T47D (cell line): ENCODE data around the gene LRRC75B.

Source experiments
- DNase-seq, 2 experiments: peaks; one replicate each; pipeline versions ENCODE4 v3.0.0 to v3.0.0-alpha.2; 2011 to 2012; ENCODE audit warnings: low read depth in 1 of 2, low spot score in 1 of 2
- JUND ChIP-seq: IDR thresholded peaks from 2 replicates; pipeline ENCODE4 v1.6.1; 2012; ENCODE audit warnings: low read depth
- in situ Hi-C: cut with HindIII; loops from 2 replicates; pipeline ENCODE4 v1.10.0; 2016; ENCODE audit warnings: low sequenced_read_pairs, low pct_unique_long_range_greater_than_20kb

LRRC75B gene

DNA sequence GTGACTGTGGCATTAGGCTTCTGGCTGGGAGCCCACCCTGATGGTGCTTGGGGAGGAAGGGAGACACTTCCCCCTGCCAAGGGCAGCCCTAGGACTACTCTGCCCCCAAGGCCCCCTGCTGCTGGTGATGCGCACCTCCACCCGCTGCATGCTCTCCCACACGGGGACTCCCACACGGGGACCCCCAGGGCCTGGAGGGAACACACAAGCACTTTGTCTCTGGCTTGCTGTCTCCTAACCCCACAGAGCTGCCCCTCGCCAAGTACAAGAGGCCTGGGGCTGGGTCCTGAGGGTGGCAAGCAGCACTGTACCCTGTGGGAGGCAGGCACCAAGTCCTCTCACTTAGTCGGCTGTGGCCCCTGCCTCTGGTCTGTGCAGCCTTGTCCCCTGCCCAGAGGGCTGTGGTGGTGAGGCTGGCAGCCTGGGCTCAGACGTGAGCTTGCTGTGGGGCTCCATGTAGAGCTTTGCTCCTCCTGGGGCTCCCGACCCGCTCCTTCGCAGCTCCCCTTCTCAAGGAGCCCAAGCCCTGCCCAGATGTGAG lies 7.9 kb downstream of the LRRC75B start:
- TF ChIP-seq JUND = no peak
- DNase-seq = no peak
- in situ Hi-C loops = no loop called here

DNA sequence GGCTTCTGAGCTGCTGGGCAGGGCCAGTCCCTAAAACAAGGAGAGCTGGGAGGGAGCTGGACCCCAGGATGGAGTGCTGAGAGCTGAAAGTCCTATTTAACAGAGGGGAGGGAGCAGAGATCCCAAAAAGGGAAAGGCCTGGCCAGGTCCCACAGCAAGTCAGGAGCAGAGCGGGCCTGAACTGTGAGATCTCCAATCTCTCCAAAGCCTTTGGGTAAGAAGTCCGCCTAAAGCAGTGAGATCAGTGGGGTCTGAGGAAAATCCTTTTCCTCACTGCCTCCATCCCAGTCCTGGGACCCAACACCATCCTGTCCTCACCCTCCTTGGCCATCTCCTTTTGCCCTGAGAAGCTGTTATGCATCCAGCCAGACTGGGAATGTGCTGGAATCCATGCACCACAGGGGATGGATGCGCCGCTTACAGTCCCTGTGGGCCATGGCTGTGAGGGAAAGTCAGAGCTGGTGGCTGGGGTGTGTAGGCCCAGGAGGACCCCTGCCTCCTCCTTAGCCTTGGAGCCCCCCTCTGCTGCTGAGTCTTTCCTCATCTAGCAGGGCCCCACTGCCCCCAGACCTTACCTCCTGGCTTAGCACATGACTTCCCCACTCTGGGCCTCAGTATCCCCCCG lies 8.6 kb downstream of the LRRC75B start:
- TF ChIP-seq JUND = no peak
- in situ Hi-C loops = no loop called here
- DNase-seq = no peak

DNA sequence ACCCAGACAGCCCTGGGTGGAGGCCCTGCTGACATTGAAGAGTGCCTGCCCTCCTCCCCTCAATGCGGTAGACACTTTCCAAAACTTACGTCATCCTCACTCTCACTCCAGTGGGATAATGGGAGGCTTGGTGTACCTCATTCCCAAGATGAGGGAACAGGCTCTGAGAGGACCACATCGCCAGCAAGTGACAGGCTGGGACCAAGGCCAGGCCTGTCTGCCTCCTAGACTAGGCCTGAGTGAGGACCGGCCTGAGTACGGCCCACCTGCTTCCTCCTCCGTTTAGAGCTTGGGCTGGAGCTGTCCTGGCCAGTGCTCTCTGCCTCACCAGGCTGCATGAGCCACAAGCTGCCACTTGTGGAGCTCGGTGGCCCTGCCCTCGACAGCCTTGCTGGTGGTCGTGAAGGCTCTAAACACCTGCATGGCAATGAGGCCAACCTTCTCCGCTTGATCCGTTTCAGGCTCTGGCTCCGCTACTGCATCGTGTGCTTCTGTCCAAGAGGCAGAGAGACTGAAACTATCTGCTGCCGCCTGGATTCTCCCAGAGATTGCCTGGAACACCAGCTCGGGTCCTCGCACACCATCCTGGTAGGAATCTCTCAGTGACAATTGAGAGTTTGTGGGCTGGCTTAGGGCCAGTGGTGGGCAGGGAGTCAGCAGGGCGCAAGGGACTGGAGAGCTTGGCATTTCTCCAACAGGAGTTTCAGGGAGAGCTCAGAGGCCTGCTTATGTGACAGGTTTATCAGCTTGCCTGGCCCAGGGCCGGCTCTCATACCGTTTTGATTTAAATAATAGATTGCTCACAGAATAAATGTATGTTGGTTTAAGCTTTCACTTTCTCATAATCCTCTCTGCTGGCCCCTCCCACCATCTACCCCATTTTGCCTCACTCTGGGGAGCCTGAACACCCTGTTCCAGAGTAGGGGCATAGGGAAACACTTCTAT lies 9.4 kb downstream of the LRRC75B start:
- no peak for TF ChIP-seq JUND
- in situ Hi-C loops = no loop called here
- DNase-seq = no peak

DNA sequence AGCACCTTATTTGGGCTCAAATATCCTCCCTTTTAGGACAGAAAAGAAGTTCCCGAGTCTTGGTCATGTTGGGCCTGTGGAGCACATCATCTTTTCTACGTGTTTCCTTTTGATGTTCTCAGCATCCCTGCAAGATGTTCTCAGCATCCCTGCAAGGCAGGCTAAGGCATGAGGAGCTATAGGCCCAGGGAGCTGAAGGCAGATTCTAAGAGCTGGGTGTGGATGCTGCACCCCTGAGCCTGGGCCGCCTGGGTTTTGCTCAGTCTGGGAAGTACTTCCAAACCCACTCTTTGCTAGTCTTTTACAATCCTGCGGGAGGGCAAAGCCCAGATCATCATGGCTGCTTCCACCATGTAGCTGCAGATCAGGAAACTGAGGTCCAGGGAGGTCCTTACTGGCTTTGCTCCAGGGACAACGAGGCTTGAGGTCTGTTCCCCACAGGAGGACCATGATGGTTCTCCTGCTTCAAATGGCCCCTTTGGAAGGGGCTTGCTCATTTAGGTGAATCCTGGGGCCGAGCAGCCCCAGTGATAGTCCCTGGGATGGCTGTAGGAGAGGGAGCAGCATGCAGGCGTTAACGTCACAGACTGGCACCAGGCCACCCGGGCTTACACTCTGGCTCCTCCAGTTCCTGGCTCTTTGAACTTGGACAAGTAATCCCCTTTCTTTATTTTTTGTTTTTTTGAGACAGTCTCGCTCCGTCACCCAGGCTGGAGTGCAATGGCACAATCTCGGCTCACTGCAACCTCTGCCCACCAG lies 10.6 kb downstream of the LRRC75B start:
- in situ Hi-C loops = no loop called here
- no peak for TF ChIP-seq JUND
- no peak for DNase-seq

- in situ Hi-C loops = no loop called here
- DNase-seq = no peak
Measured at GRCh38 chr22:24580276-24580675, 12.6 kb downstream of the LRRC75B start.

DNA sequence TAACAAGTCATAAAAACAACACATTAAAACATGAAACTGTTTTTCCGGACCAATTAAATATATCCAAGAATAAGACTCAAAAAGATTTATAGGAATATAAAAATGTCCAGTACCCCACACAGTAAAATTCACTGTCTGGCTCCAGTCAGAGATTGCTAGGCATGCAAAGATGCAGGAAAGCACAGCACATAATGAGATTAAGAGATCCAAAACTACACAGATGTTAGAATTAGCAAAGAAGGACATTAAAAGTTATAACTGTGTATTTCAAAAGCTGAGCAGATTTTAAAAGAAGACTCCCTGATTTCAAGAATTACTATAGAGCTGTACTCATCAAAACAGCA lies 13.6 kb downstream of the LRRC75B start:
- DNase-seq = no peak
- in situ Hi-C loops = no loop called here

More at GRCh38 chr22:24580276-24580675, 12.6 kb downstream of the LRRC75B start:
- no peak for TF ChIP-seq JUND

DNA sequence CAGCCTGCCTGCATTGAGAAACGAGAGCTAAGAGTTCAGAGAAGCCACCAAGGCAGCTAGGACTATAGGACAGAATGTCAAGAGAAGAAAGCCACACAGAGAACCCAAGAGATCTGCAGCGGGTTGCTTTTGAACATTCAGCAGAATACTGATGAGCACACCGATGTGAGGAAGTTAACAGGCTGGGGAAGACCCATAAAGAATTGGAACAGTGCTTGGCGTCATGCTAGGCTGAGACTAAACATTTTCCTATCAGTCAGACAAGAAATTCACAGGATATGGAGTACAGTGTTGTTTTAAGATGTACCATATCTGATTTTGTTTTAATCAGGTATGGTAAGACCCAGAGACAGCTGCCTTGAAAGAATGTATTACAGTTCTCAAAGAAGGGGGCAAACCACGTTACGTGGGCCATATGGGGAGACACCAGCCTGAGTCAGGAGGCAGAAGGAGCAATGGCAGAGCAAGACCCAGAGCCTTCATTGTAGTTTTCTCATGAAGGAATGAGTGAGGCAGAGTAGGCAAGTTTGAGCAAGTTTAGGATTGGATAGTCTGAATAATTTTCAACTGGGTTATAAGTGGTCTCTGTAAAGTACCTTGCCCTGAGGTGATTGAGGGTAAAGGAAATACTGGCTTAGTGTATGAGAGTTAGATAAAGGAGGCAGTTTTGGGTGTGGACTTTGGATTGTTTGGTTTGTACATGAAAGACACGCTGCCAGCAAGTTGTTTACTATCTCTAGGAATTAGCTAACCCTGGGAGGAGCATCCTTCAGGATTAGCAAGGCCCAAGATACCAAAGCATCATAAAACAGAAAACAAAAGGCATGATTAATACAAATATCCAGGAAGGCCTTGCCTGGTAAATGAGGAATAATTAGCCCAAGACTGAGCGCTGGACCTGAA lies 14.3 kb downstream of the LRRC75B start:
- in situ Hi-C loops = no loop called here
- no peak for DNase-seq
- no peak for TF ChIP-seq JUND

More for the DNA sequence above, 13.6 kb downstream of the LRRC75B start:
- TF ChIP-seq JUND = no peak

GRCh38 chr22:24576778-24577177 lies 16.1 kb downstream of the LRRC75B start:
- in situ Hi-C loops = no loop called here
- TF ChIP-seq JUND = no peak
- no peak for DNase-seq

- no peak for TF ChIP-seq JUND
- in situ Hi-C loops = no loop called here
- DNase-seq = no peak
Measured at GRCh38 chr22:24571266-24571665, 21.6 kb downstream of the LRRC75B start.

DNA sequence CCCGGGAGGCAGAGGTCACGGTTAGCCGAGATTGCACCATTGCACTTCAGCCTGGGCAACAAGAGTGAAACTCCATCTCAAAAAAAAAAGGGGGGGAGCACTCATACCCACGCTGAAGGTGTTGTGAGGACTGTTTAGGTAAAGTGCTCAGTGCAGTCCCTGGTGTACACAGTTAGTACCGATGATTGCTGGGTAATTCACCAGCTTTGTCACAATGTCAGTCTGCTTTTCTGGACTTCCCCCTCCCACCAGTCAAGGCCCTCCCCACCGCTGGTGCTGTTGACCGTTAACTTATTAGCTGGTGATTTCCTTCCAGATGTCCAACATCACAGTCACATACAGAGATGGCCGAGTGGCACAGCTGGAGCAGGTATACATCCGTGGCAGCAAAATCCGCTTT lies 25.2 kb downstream of the LRRC75B start:
- no peak for TF ChIP-seq JUND
- in situ Hi-C loops = no loop called here
- no peak for DNase-seq

- in situ Hi-C loops = no loop called here
- TF ChIP-seq JUND = no peak
- no peak for DNase-seq
Measured at GRCh38 chr22:24566899-24567511, 25.9 kb downstream of the LRRC75B start.
